HepG2 (cell line): ENCODE results near the gene HNF1B.

Experiments
- NONO ChIP-seq, 2 experiments: fragments of 450-650 bp in 1 of 2; sonication (generic) in 1 of 2; formaldehyde crosslinking in 1 of 2; IDR thresholded peaks in 1 of 2; conservative IDR thresholded peaks in 1 of 2; 2 replicates each; pipeline versions ENCODE4 v1.6.1 to v1.8.0; 2017 to 2022; ENCODE audit warnings: mild to moderate bottlenecking in 1 of 2, missing genetic modification reagents in 1 of 2, moderate library complexity in 1 of 2
- POLR2A ChIP-seq, 2 experiments: IDR thresholded peaks; 2 replicates each; pipeline ENCODE4 v1.6.1; 2011; ENCODE audit warnings: low read depth in 2 of 2, low read length in 2 of 2, mild to moderate bottlenecking in 1 of 2, moderate library complexity in 1 of 2; ENCODE audit not compliant: insufficient read depth in 1 of 2
- ZBTB44 ChIP-seq: sonication (generic); formaldehyde crosslinking; IDR thresholded peaks from 2 replicates; pipeline ENCODE4 v1.4.0; 2020; ENCODE audit warnings: missing genetic modification reagents

GRCh38 chr17:37744633-37744927 is 279 bp downstream of the HNF1B start:
- TF ChIP-seq ZBTB44 (CRISPR knock-in tag) = no peak
- no peak for TF ChIP-seq NONO (IDR thresholded peaks at IDR 0.05)
- TF ChIP-seq NONO (CRISPR knock-in tag; conservative IDR thresholded peaks at IDR 0.05) = no peak
- no peak for TF ChIP-seq POLR2A (IDR thresholded peaks at IDR 0.05; ENCODE audit: insufficient read depth in 1 of 2, low read depth in 2 of 2, low read length in 2 of 2)
